AG04450 (cell line): ENCODE measurements around the gene CSRP1. TPM values are rescaled to one million over a fixed set of nuclear protein-coding genes. Genes with fewer than 3 reads are reported as not detected.

Experiments
- CTCF ChIA-PET: fragments of 300-600, 350-600 bp; formaldehyde crosslinking; extraction: SDS; loops from one replicate; lab custom pipeline; 2022; ENCODE audit warnings: antibody characterized with exemption, inconsistent platforms; lab: Charles Lee
- POLR2A ChIA-PET: fragments of 350-600 bp; formaldehyde crosslinking; extraction: SDS; loops from one replicate; lab custom pipeline; 2021; ENCODE audit warnings: antibody characterized with exemption, inconsistent platforms; lab: Yijun Ruan, JAX
- DNase-seq: peaks from one replicate; pipeline ENCODE4 v3.0.0-alpha.2; 2011; ENCODE audit warnings: low read depth, low spot score
- H3K27ac ChIP-seq: one replicate; pipeline ENCODE4 v1.5.1; 2012; ENCODE audit warnings: low read depth, low read length, control low read depth
- H3K27me3 ChIP-seq: one replicate; pipeline ENCODE4 v1.6.0; 2012; ENCODE audit warnings: low read length; ENCODE audit not compliant: control insufficient read depth, insufficient read depth
- H3K4me3 ChIP-seq: 2 replicates; pipeline ENCODE4 v1.5.1; 2011; ENCODE audit warnings: mild to moderate bottlenecking, low read depth, low read length, control low read depth
- H3K9me3 ChIP-seq: 2 replicates; pipeline ENCODE4 v1.5.1; 2012; ENCODE audit warnings: low read length; ENCODE audit not compliant: control insufficient read depth, insufficient read depth
- CTCF ChIP-seq: IDR thresholded peaks from 2 replicates; pipeline ENCODE4 v1.5.1; 2011; ENCODE audit warnings: low read depth, low read length, control low read depth, inconsistent platforms
- polyA plus RNA-seq: library from polyadenylated mRNA; depleted of rRNA; stranded (reverse); fragments of >200 nt; gene quantifications from 2 replicates; pipeline ENCODE4 v1.2.3, GENCODE V29; 2011

CSRP1 gene
- polyA plus RNA-seq, 1 experiment: 641 TPM

DNA sequence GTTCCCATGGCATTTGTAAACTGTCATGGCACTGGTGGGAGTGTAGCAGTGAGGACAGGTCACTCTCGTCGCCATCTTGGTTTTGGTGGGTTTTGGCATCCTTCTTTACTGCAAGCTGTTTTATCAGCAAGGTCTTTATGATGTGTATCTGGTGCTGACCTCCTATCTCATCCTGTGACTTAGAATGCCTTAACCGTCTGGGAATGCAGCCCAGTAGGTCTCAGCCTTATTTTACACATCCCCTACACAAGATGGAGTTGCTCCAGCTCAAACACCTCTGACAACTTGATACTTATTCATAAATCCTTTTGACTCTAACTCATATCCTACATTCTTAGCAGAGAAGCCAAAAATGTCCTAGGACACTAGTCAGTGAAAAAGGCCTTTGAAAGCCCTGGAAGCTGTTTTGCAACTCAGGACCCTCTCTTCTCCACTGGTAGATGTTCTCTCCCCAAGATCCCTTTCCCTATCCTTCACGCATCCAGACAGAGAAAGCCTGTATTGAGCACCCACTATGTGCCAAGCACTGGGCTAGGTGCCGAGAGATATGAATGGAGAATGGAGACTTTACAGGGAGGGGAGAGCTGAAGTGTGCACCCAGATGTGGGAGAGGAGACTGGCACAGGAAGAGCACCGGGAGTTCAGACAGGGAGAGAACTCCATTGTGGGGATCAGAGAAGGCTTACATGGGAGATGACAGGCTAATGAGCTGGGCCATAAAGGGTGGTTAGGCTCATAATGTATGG lies 6.7 kb upstream of the CSRP1 start:
- DNase-seq: no peak
- no peak for TF ChIP-seq CTCF
- CTCF ChIA-PET: interaction anchor here (0.6 to 8.9 kb wide), 49 partner anchors 8 to 323 kb away, joined by 3 to 307 read pairs (median 6); partner anchors contain the start of gene PHLDA3

GRCh38 chr1:201511941-201512539 lies 5.1 kb upstream of the CSRP1 start:
- Histone ChIP-seq H3K27me3 (no peaks in the 10 kb centered on the region), H3K4me3 (no peak overlapping the region), H3K9me3 (no peaks in the 10 kb centered on the region), H3K27ac (no peak overlapping the region)
- POLR2A ChIA-PET: interaction anchor here (0.6 to 2.7 kb wide), 9 partner anchors 8 to 126 kb away, joined by 3 to 21 read pairs (median 7); no protein-coding TSS in a partner anchor
- no peak for DNase-seq
- CTCF ChIA-PET: interaction anchor here (0.5 to 8.9 kb wide), 46 partner anchors 9 to 366 kb away, joined by 3 to 307 read pairs (median 6); partner anchors contain the start of gene PHLDA3
- no peak for TF ChIP-seq CTCF

More for the DNA sequence above, 6.7 kb upstream of the CSRP1 start:
- no peak overlapping the region for H3K4me3 ChIP-seq
- H3K9me3 ChIP-seq: no peaks in the 10 kb centered on the region
- H3K27ac ChIP-seq: no peak overlapping the region
- H3K27me3 ChIP-seq: no peaks in the 10 kb centered on the region
- POLR2A ChIA-PET: interaction anchor here (0.5 to 2.7 kb wide), 9 partner anchors 10 to 441 kb away, joined by 3 to 21 read pairs (median 5); no protein-coding TSS in a partner anchor

DNA sequence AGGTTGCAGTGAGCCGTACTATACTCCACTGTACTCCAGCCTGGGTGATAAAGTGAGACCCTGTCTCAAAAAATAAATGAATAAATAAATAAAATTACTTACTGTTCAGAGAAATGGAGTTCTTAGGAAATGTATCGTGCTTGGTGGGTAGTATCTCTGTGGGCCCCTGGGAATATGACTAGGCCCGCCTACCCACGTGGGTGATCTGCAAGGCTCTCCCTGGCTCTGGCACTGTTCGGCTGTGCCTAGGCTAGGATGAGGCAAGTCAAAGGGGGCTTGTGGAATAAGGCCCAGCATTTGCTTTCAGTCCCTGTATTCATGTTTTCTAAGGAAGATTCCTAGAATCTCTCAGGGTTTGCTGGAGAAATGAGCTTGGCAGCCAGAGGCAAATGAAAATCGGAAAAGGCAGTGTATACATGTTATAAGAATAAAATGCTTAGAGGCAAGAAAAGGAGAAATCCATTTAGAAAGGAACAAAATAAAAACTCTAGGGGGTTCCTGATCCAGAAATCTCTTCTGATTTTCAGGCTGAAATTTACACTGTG lies 4.5 kb upstream of the CSRP1 start:
- Histone ChIP-seq H3K9me3 (no peaks in the 10 kb centered on the region; the same call in 1 of the 2 replicates), H3K27ac (no peak overlapping the region), H3K27me3 (no peaks in the 10 kb centered on the region), H3K4me3 (no peak overlapping the region)
- POLR2A ChIA-PET: interaction anchor here (0.7 to 2.7 kb wide), 5 partner anchors 8 to 126 kb away, joined by 3 to 21 read pairs (median 8); partner anchors contain the start of gene PHLDA3
- TF ChIP-seq CTCF: no peak
- DNase-seq: no peak
- CTCF ChIA-PET: interaction anchor here (0.5 to 8.9 kb wide), 23 partner anchors 8 to 367 kb away, joined by 3 to 307 read pairs (median 10); partner anchors contain the start of gene PHLDA3

DNA sequence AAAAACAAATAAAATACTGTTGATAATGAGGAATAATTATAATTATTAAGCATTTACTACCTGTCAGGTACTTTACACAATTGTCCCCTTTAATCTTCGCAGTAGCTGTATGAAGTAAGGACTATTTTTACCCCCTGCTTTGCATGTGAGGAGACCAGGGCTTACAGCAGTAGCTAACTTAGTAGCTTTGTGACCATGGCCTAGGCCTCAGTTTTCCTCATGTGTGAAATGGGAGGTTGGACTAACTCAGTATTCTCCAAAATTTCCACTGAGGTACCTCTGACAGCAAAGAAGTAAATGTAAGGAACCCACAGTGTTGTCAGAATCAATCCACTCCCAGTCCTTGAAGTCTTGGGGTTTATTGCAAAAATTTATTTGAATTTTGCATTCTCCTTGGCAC lies 3.8 kb upstream of the CSRP1 start:
- Histone ChIP-seq H3K27me3 (no peaks in the 10 kb centered on the region), H3K9me3 (no peaks in the 10 kb centered on the region; the same call in 1 of the 2 replicates), H3K4me3 (no peak overlapping the region), H3K27ac (no peak overlapping the region)
- DNase-seq: no peak
- TF ChIP-seq CTCF: no peak
- ChIA-PET CTCF (interaction anchor here (6.2 to 8.9 kb wide), 2 partner anchors 25 to 77 kb away, joined by 135 to 307 read pairs; no protein-coding TSS in a partner anchor), POLR2A (interaction anchor here (0.7 kb wide), 1 partner anchor 42 kb away, joined by 3 read pairs; the partner anchor contains the start of gene PHLDA3)
